Dermis microvascular lymphatic vessel endothelial cell (primary cell): ENCODE measurements around the gene DDR2. TPM values are rescaled to one million over a fixed set of nuclear protein-coding genes. Genes with fewer than 3 reads are reported as not detected.
"Not testable (repeated sequence)": the region's sequence is repeated elsewhere in the genome, so short reads cannot be mapped to it uniquely, and the experiment has no call there.

Experiments
- DNase-seq, 2 donors: peaks; one replicate each; pipeline versions ENCODE4 v3.0.0 to v3.0.0-alpha.2; 2010; ENCODE audit warnings: low read depth in 2 of 2
- total RNA-seq: library from RNA; depleted of rRNA; stranded (reverse); fragments of >200 nt; gene quantifications from 2 replicates; pipeline ENCODE4 v1.2.1, GENCODE V29; 2014

The DDR2 gene
- total RNA-seq: 2.1 and 10.8 TPM in 2 replicates

GRCh38 chr1:162632217-162632666 lies at the start of gene DDR2:
DDR2 (plus strand) TSS chr1:162632464; CDS start chr1:162719064, 86,600 bp downstream.
- DNase-seq: peak in 1 of 2 donors; percentile 43

GRCh38 chr1:162582901-162583300 lies 49.4 kb upstream of the DDR2 start:
- DNase-seq: not testable (repeated sequence)

- not testable (repeated sequence) for DNase-seq
Observed at GRCh38 chr1:162585101-162585500, 47.2 kb upstream of the DDR2 start.

GRCh38 chr1:162587347-162587746 lies 44.9 kb upstream of the DDR2 start:
- DNase-seq: no peak

- no peak for DNase-seq
Observed at GRCh38 chr1:162587761-162588260, 44.5 kb upstream of the DDR2 start.

GRCh38 chr1:162590101-162590500 lies 42.2 kb upstream of the DDR2 start:
- no peak for DNase-seq

GRCh38 chr1:162590686-162591085 lies 41.6 kb upstream of the DDR2 start:
- DNase-seq: no peak

GRCh38 chr1:162596514-162597170 lies 35.6 kb upstream of the DDR2 start:
- DNase-seq: no peak

GRCh38 chr1:162599451-162599850 lies 32.8 kb upstream of the DDR2 start:
- DNase-seq: no peak

- not testable (repeated sequence) for DNase-seq
Observed at GRCh38 chr1:162603117-162603516, 29.1 kb upstream of the DDR2 start.

- DNase-seq: peak; percentile 82 to 96
Observed at GRCh38 chr1:162605225-162605927, 26.9 kb upstream of the DDR2 start.

- no peak for DNase-seq
Observed at GRCh38 chr1:162609306-162609705, 23.0 kb upstream of the DDR2 start.

GRCh38 chr1:162612606-162613400 lies 19.5 kb upstream of the DDR2 start:
- peak; percentile 59 to 86 for DNase-seq

GRCh38 chr1:162616848-162617247 lies 15.4 kb upstream of the DDR2 start:
- no peak for DNase-seq

GRCh38 chr1:162617513-162617912 lies 14.8 kb upstream of the DDR2 start:
- DNase-seq: no peak

- no peak for DNase-seq
Observed at GRCh38 chr1:162619076-162619475, 13.2 kb upstream of the DDR2 start.

- no peak for DNase-seq
Observed at GRCh38 chr1:162621256-162621655, 11.0 kb upstream of the DDR2 start.

- DNase-seq: no peak
Observed at GRCh38 chr1:162625679-162626078, 6.6 kb upstream of the DDR2 start.

GRCh38 chr1:162626094-162626493 lies 6.2 kb upstream of the DDR2 start:
- no peak for DNase-seq

GRCh38 chr1:162626761-162627160 lies 5.5 kb upstream of the DDR2 start:
- DNase-seq: no peak

- DNase-seq: peak in 1 of 2 donors; percentile 57
Observed at GRCh38 chr1:162627662-162628296, 4.5 kb upstream of the DDR2 start.
